GM23248 (cell line): ENCODE measurements around the gene PDLIM5.

ENCODE experiments used
- EZH2 ChIP-seq: fragments of 200-600 bp; sonication (generic); IDR thresholded peaks from 2 replicates; pipeline ENCODE4 v1.6.1; 2018; ENCODE audit warnings: antibody characterized with exemption, mild to moderate bottlenecking; ENCODE audit not compliant: insufficient read depth, poor library complexity, severe bottlenecking
- EZH2phosphoT487 ChIP-seq: fragments of 200-600 bp; sonication (generic); IDR thresholded peaks from 2 replicates; pipeline ENCODE4 v1.6.1; 2018; ENCODE audit warnings: antibody characterized with exemption, moderate library complexity, mild to moderate bottlenecking, low read depth; ENCODE audit not compliant: insufficient read depth

DNA sequence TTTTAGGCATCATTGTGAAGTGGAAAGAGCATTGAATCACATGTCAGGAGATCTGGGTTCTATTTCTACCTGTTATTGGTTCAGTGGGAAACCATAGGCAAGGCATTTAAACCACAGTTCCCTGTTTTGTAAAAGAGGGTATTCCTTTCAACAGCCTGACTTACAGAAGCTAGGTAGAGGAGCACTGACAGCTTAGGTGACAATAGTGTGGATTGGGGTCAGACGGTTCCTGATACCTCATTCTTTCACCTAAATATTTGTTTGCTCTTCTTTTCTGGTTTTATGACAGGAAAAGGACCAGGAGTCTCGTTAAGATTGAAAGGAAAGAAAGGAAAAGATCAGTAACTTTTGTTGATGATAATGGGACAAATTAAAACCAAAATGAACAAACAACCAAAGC, 15.9 kb upstream of the PDLIM5 start:
- TF ChIP-seq EZH2 (no peak), EZH2phosphoT487 (no peak)
